ENCODE data around the gene NSUN2. TPM values are rescaled to one million over a fixed set of nuclear protein-coding genes. Genes with fewer than 3 reads are reported as not detected.

Gene NSUN2
- total and polyA plus RNA-seq, 7 experiments from 2014 or later: 25.4 to 87.2 (median 60.1) TPM

DNA sequence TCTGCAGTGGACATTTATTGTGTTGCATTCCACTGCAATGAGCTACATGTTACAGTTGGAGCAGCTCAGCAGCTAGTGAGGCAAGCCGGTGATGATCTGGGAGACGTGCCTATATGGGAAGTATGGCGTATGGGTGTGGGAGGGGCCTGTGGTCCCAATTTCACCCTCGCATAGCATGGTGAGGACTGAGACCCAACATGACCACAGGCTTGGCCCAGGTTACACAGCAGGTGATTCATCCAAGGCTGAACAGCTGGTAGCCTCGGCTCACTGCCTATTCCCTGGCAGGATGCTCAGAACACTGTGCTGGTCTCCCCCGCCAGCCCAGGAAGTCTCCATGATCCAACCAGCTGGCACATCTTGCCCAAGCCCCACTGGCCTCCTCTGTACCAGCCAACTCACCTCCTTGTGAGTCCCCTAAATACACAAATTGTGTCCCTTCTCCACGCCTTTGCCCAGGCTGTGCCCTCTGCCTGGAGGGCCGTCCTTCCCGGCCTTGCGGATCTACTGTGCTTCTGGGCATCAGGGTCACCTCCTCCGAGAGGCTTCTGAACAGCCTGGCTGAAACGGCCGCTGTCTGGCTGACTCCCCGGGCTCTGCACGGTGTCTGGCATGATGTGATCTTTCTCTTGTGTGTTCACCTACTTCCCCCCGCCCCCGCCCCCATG is 81.4 kb downstream of the NSUN2 start:
- no peak overlapping the region for H3K27ac Mint-ChIP-seq

GRCh38 chr5:6550628-6551027 is 82.2 kb downstream of the NSUN2 start:
- H3K36me3 Mint-ChIP-seq: no peaks in the 10 kb centered on the region
- Histone ChIP-seq H3K27me3 (ENCODE audit: control insufficient read depth in 2 of 2, insufficient read depth in 2 of 2, low read length in 2 of 2) (no peaks in the 10 kb centered on the region), H3K27ac (ENCODE audit: low read depth, low read length) (no peak overlapping the region), H3K4me3 (ENCODE audit: low read length) (no peak overlapping the region), H3K4me1 (ENCODE audit: control insufficient read depth in 2 of 2, insufficient read depth in 2 of 2, low read length in 2 of 2) (no peaks in the 10 kb centered on the region), H3K9me3 (ENCODE audit: control insufficient read depth in 2 of 3, low read length in 3 of 3) (no peaks in the 10 kb centered on the region), H3K36me3 (ENCODE audit: control insufficient read depth in 2 of 3, insufficient read depth in 3 of 3, low read length in 3 of 3) (no peaks in the 10 kb centered on the region)
- ChIA-PET POLR2A (no interaction called here), CTCF (no interaction called here)
- no peak for DNase-seq
- H3K9me3 Mint-ChIP-seq: peaks cover 0 to 1% (median 0%) of the 10 kb centered on the region in 11 donors
- H3K27me3 Mint-ChIP-seq: peaks cover 0 to 16% (median 1%) of the 10 kb centered on the region in 5 donors
- no peak overlapping the region for H3K27ac Mint-ChIP-seq
- no peak for ATAC-seq
- no peak overlapping the region for H3K4me3 Mint-ChIP-seq
- no peaks in the 10 kb centered on the region for H3K4me1 Mint-ChIP-seq
- intact Hi-C loops (cut with micrococcal nuclease): no loop called here

More for the DNA sequence above, 81.4 kb downstream of the NSUN2 start:
- DNase-seq (no peak), ATAC-seq (no peak)
- H3K27me3 Mint-ChIP-seq: peaks cover 0 to 21% (median 9%) of the 10 kb centered on the region in 5 donors
- ChIA-PET POLR2A (no interaction called here), CTCF (interaction anchor here (0.6 kb wide), 1 partner anchor 17 kb away, joined by 3 read pairs; no protein-coding TSS in a partner anchor)
- no peak overlapping the region for H3K4me3 Mint-ChIP-seq
- H3K27me3 ChIP-seq (ENCODE audit: control insufficient read depth in 2 of 2, insufficient read depth in 2 of 2, low read length in 2 of 2): no peaks in the 10 kb centered on the region
- intact Hi-C loops (cut with micrococcal nuclease): no loop called here
- no peaks in the 10 kb centered on the region for H3K9me3 ChIP-seq (ENCODE audit: control insufficient read depth in 2 of 3, low read length in 3 of 3)
- no peaks in the 10 kb centered on the region for H3K4me1 ChIP-seq (ENCODE audit: control insufficient read depth in 2 of 2, insufficient read depth in 2 of 2, low read length in 2 of 2)
- H3K36me3 ChIP-seq (ENCODE audit: control insufficient read depth in 2 of 3, insufficient read depth in 3 of 3, low read length in 3 of 3): no peaks in the 10 kb centered on the region
- no peaks in the 10 kb centered on the region for H3K36me3 Mint-ChIP-seq
- no peak overlapping the region for H3K4me3 ChIP-seq (ENCODE audit: low read length)
- H3K27ac ChIP-seq (ENCODE audit: low read depth, low read length): no peak overlapping the region
- peaks cover 0 to 1% (median 0%) of the 10 kb centered on the region in 11 donors for H3K9me3 Mint-ChIP-seq
- no peaks in the 10 kb centered on the region for H3K4me1 Mint-ChIP-seq

Other genes starting within 250 kb of the NSUN2 start
- under 1 TPM in 2 of 5 experiments, not detected in 3; 0.21 to 0.44 TPM for gene UBE2QL1, start 184.2 kb downstream of the NSUN2 start, total RNA-seq
- gene UBE2QL1, start 184.2 kb downstream of the NSUN2 start, polyA plus RNA-seq: not detected
- gene SRD5A1, start 396 bp upstream of the NSUN2 start, total RNA-seq: 10 to 100 TPM in 2 of 5 experiments, 1 to 10 TPM in 3; 3.4 to 11.9 (median 6.6) TPM
- gene SRD5A1, start 396 bp upstream of the NSUN2 start, polyA plus RNA-seq: 1 to 10 TPM; 2.9 to 3.7 TPM
- 10 to 100 TPM; 34.9 to 61.4 (median 52.2) TPM for gene TENT4A, start 80.4 kb upstream of the NSUN2 start, total RNA-seq
- 1 to 10 TPM; 1.6 to 2.2 TPM for gene TENT4A, start 80.4 kb upstream of the NSUN2 start, polyA plus RNA-seq